ENCODE measurements around the gene STAMBP.

Gene STAMBP

GRCh38 chr2:73841912-73842738, 13.4 kb downstream of the STAMBP start:
- Histone ChIP-seq H3F3A (ENCODE audit: control insufficient read depth, insufficient read depth) (peaks cover 3% of the 10 kb centered on the region; the same call in 1 of the 2 replicates), H3K4me1 (ENCODE audit: control insufficient read depth, low read length) (peaks cover 8% of the 10 kb centered on the region), H3K27me3 (ENCODE audit: control insufficient read depth, low read length) (no peaks in the 10 kb centered on the region), H3K27ac (ENCODE audit: low read depth, low read length) (no peak overlapping the region), H3K9me2 (replicated peaks; ENCODE audit: control insufficient read depth, low read length) (no peaks in the 10 kb centered on the region), H3K4me2 (ENCODE audit: low read length) (no peak overlapping the region), H3K79me2 (ENCODE audit: control insufficient read depth, low read length) (peaks cover 35% of the 10 kb centered on the region), H3K9me3 (ENCODE audit: control insufficient read depth, insufficient read depth, low read length) (no peaks in the 10 kb centered on the region), H3K36me3 (ENCODE audit: control insufficient read depth, low read length) (peaks cover 76% of the 10 kb centered on the region), H3K4me3 (ENCODE audit: low read length) (no peak overlapping the region), H4K20me1 (ENCODE audit: control insufficient read depth, insufficient read depth, low read depth, low read length) (no peaks in the 10 kb centered on the region)
- TF ChIP-seq, protein P1, sequence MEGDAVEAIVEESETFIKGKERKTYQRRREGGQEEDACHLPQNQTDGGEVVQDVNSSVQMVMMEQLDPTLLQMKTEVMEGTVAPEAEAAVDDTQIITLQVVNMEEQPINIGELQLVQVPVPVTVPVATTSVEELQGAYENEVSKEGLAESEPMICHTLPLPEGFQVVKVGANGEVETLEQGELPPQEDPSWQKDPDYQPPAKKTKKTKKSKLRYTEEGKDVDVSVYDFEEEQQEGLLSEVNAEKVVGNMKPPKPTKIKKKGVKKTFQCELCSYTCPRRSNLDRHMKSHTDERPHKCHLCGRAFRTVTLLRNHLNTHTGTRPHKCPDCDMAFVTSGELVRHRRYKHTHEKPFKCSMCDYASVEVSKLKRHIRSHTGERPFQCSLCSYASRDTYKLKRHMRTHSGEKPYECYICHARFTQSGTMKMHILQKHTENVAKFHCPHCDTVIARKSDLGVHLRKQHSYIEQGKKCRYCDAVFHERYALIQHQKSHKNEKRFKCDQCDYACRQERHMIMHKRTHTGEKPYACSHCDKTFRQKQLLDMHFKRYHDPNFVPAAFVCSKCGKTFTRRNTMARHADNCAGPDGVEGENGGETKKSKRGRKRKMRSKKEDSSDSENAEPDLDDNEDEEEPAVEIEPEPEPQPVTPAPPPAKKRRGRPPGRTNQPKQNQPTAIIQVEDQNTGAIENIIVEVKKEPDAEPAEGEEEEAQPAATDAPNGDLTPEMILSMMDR (IDR thresholded peaks at IDR 0.05; ENCODE audit: low read depth, low read length, poor library complexity, severe bottlenecking) = no peak
- TF ChIP-seq EZH2phosphoT487 (IDR thresholded peaks at IDR 0.05; ENCODE audit: borderline replicate concordance, low read length) = no peak

GRCh38 chr2:73842739-73843019, 13.9 kb downstream of the STAMBP start:
- H3K36me3 ChIP-seq (ENCODE audit: control insufficient read depth, low read length) = peaks cover 81% of the 10 kb centered on the region

GRCh38 chr2:73844087-73844486, 15.3 kb downstream of the STAMBP start:
- Histone ChIP-seq H3K36me3 (ENCODE audit: control insufficient read depth, low read length) (peaks cover 81% of the 10 kb centered on the region), H3K27ac (ENCODE audit: low read depth, low read length) (no peak overlapping the region), H3K4me1 (ENCODE audit: control insufficient read depth, low read length) (no peaks in the 10 kb centered on the region), H3K27me3 (ENCODE audit: control insufficient read depth, low read length) (no peaks in the 10 kb centered on the region), H4K20me1 (ENCODE audit: control insufficient read depth, insufficient read depth, low read depth, low read length) (no peaks in the 10 kb centered on the region), H3K9me2 (replicated peaks; ENCODE audit: control insufficient read depth, low read length) (no peaks in the 10 kb centered on the region), H3K79me2 (ENCODE audit: control insufficient read depth, low read length) (peaks cover 23% of the 10 kb centered on the region), H3K9me3 (ENCODE audit: control insufficient read depth, insufficient read depth, low read length) (no peaks in the 10 kb centered on the region), H3F3A (ENCODE audit: control insufficient read depth, insufficient read depth) (no peaks in the 10 kb centered on the region), H3K4me3 (ENCODE audit: low read length) (no peak overlapping the region), H3K4me2 (ENCODE audit: low read length) (no peak overlapping the region)
- no peak for TF ChIP-seq EZH2phosphoT487 (IDR thresholded peaks at IDR 0.05; ENCODE audit: borderline replicate concordance, low read length)

More at GRCh38 chr2:73842739-73843019, 13.9 kb downstream of the STAMBP start:
- no peaks in the 10 kb centered on the region for H3K9me3 ChIP-seq (ENCODE audit: control insufficient read depth, insufficient read depth, low read length)
- H3K79me2 ChIP-seq (ENCODE audit: control insufficient read depth, low read length) = peaks cover 35% of the 10 kb centered on the region
- peaks cover 2% of the 10 kb centered on the region; the same call in 1 of the 2 replicates for H3F3A ChIP-seq (ENCODE audit: control insufficient read depth, insufficient read depth)
- peaks cover 8% of the 10 kb centered on the region for H3K4me1 ChIP-seq (ENCODE audit: control insufficient read depth, low read length)
- no peak overlapping the region for H3K4me3 ChIP-seq (ENCODE audit: low read length)
- no peak overlapping the region for H3K27ac ChIP-seq (ENCODE audit: low read depth, low read length)
- no peaks in the 10 kb centered on the region for H4K20me1 ChIP-seq (ENCODE audit: control insufficient read depth, insufficient read depth, low read depth, low read length)
- H3K9me2 ChIP-seq (replicated peaks; ENCODE audit: control insufficient read depth, low read length) = no peaks in the 10 kb centered on the region
- H3K4me2 ChIP-seq (ENCODE audit: low read length) = no peak overlapping the region
- H3K27me3 ChIP-seq (ENCODE audit: control insufficient read depth, low read length) = no peaks in the 10 kb centered on the region
- TF ChIP-seq, protein P1 (IDR thresholded peaks at IDR 0.05; ENCODE audit: low read depth, low read length, poor library complexity, severe bottlenecking) = no peak
- TF ChIP-seq EZH2phosphoT487 (IDR thresholded peaks at IDR 0.05; ENCODE audit: borderline replicate concordance, low read length) = no peak

GRCh38 chr2:73850009-73850408, 21.2 kb downstream of the STAMBP start:
- Histone ChIP-seq H3K4me1 (ENCODE audit: control insufficient read depth, low read length) (no peaks in the 10 kb centered on the region), H3K79me2 (ENCODE audit: control insufficient read depth, low read length) (no peaks in the 10 kb centered on the region), H3F3A (ENCODE audit: control insufficient read depth, insufficient read depth) (no peaks in the 10 kb centered on the region), H3K36me3 (ENCODE audit: control insufficient read depth, low read length) (peaks cover 89% of the 10 kb centered on the region), H3K9me3 (ENCODE audit: control insufficient read depth, insufficient read depth, low read length) (no peaks in the 10 kb centered on the region), H3K27me3 (ENCODE audit: control insufficient read depth, low read length) (no peaks in the 10 kb centered on the region), H3K27ac (ENCODE audit: low read depth, low read length) (no peak overlapping the region), H4K20me1 (ENCODE audit: control insufficient read depth, insufficient read depth, low read depth, low read length) (no peaks in the 10 kb centered on the region), H3K4me2 (ENCODE audit: low read length) (no peak overlapping the region), H3K4me3 (ENCODE audit: low read length) (no peak overlapping the region), H3K9me2 (replicated peaks; ENCODE audit: control insufficient read depth, low read length) (no peaks in the 10 kb centered on the region)
- TF ChIP-seq, protein P1 (IDR thresholded peaks at IDR 0.05; ENCODE audit: low read depth, low read length, poor library complexity, severe bottlenecking) = no peak

All from DOHH2 (cell line).